HUDEP-2 (cell line): ENCODE measurements around the gene C2orf76.

Experiments used
- DNase-seq, 76 experiments: peaks; one replicate each; lab custom pipeline; 2025; ENCODE audit not compliant: unreplicated experiment in 76 of 76; lab: John Stamatoyannopoulos, UW

Gene C2orf76

GRCh38 chr2:119338826-119339561 is 27.6 kb downstream of the C2orf76 start:
- peak in 73 of 76 experiments; percentile 6 to 79 (median 57) for DNase-seq

DNA sequence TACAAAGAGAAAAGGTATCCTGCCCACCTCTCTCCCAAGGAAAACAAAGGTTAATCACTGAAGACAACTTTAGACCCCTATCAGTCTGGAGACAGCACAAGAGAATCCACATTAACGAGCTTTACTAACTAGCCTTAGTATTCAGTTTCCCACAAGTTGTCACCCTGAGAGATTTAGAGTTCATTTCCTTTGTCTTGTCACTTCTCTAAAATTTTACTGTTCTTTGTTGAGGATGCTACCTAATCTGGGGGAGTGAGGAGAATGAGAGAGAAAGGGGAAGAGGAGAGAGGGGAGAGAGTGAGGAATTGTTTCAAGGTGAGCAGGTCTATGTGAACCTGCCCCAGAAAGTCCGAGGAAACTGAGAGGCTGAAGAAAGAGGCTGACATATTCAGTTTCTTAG is 28.4 kb downstream of the C2orf76 start:
- DNase-seq: no peak

DNA sequence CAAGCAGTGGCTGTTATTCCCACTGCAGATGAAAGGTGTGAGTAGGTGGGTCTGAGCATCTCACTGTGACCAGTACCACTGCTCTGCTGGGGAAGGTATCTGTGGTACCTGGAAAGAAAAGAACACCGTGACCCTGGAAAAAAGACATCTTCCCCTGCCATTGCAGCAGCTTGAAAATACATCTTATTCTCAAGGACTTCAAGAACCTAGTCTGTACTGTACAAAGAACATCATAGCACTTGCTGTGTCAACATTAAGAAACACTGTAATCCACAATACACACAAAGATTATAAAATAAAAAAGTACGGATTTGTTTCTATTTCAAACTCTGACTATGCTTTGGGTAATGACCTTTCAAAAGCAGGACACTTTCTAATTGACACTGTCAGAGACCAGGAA is 28.9 kb downstream of the C2orf76 start:
- DNase-seq: no peak

GRCh38 chr2:119333833-119334232 is 32.8 kb downstream of the C2orf76 start:
- DNase-seq: no peak

DNA sequence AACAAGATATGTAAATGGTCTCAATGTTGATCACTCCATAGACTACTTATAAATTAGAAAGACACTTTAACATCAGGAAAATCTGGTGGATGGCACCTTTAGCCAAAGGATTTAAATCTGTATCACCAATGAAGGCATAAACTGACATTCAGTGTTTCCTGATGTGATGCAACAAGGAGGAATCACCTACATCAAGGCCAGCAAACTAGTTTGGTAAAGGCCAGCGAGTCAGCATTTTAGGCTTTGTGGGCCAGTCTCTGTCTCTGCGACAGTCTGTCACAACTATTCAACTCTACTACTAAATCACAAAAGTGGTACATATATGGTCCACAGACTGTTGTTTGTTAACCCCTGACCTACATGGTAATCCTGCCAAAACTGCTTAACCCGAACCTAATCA is 33.3 kb downstream of the C2orf76 start:
- DNase-seq: no peak

- no peak for DNase-seq
Measured at GRCh38 chr2:119332953-119333352, 33.7 kb downstream of the C2orf76 start.

- DNase-seq: no peak
Measured at GRCh38 chr2:119327431-119327830, 39.2 kb downstream of the C2orf76 start.

GRCh38 chr2:119326938-119327337 is 39.7 kb downstream of the C2orf76 start:
- DNase-seq: no peak

- DNase-seq: no peak
Measured at GRCh38 chr2:119324685-119325270, 41.9 kb downstream of the C2orf76 start.

DNA sequence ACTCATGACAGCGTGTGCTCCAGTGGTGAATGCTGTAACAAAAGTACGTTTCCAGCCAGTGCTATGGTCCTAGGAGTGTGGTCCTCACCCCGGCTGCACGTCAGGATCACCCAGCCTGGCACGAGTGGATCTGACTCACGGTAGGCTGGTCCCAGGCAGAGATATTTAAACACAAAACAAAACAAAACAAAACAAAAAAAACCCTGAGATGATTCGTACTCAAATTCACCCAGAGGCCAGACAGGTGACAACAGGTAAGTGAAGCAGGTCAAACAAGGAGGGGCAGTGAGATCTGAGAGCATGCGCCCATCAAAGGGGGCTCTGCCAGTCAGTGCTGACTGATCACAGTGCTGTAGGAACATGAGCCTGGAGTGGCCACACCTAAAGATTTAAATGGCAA is 43.2 kb downstream of the C2orf76 start:
- no peak for DNase-seq

GRCh38 chr2:119319593-119319992 is 47.0 kb downstream of the C2orf76 start:
- no peak for DNase-seq

- DNase-seq: no peak
Measured at GRCh38 chr2:119317554-119317953, 49.1 kb downstream of the C2orf76 start.

- DNase-seq: no peak
Measured at GRCh38 chr2:119316066-119316465, 50.6 kb downstream of the C2orf76 start.

GRCh38 chr2:119315241-119315925 is 51.3 kb downstream of the C2orf76 start:
- no peak for DNase-seq

DNA sequence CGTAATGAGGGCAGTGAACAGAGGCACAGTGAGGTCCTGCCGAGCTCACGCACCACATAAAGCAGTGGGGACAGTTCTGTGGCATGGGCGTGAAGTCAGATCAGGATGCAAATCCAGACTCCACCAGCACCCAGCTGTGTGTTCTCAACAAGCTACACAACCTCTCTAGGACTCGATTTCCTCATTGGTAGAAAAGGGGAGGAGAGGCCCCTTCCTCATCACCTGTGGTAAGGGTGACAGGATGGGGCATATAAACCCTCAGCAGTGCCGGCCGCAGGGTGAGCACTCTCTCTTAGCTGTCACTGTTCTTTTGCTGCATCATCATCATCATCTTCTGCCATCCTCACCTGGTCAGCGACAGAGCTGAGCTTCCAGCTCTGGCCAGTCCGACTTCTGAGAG is 54.8 kb downstream of the C2orf76 start:
- DNase-seq: no peak

- DNase-seq: no peak
Measured at GRCh38 chr2:119311371-119311770, 55.3 kb downstream of the C2orf76 start.

GRCh38 chr2:119308793-119309330 is 57.8 kb downstream of the C2orf76 start:
- DNase-seq: no peak

- no peak for DNase-seq
Measured at GRCh38 chr2:119307419-119308140, 59.1 kb downstream of the C2orf76 start.

DNA sequence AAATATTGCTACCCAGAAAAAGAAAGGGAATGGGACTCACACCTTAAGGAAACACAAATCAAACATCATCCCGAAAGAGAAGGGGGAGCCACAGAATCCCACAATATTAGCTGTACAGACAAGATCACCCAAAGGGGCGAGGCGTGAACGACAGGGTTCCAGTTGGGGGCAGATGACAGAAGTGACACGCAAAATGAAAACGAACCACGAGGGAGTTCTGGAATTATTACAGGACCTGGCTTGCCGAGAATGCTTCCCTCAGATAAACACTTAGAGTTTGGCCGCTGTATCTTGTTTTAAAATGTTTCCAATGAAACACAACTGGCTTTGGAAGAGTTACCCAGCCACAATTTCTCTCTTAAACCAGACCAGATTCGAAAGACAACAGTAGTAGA is 60.4 kb downstream of the C2orf76 start:
- DNase-seq: no peak

GRCh38 chr2:119305497-119306195 is 61.0 kb downstream of the C2orf76 start:
- no peak for DNase-seq
